VCaP (cell line): Measurements from ENCODE around the gene DTNB.
A peak's percentile ranks its signal among the peaks of the same experiment; 100 is the strongest.

Experiments
- H3K27ac ChIP-seq: fragments of 450-650 bp; 2 replicates; pipeline ENCODE4 v1.5.1; 2017
- CTCF ChIP-seq: fragments of 450-650 bp; conservative IDR thresholded peaks from 2 replicates; pipeline ENCODE4 v1.5.1; 2017; ENCODE audit warnings: mild to moderate bottlenecking, moderate library complexity

Gene DTNB

GRCh38 chr2:25342372-25343186 lies 330.8 kb downstream of the DTNB start:
- H3K27ac ChIP-seq: peak overlapping the region; percentile 89
- TF ChIP-seq CTCF: peak; percentile 92

GRCh38 chr2:25341753-25342371 lies 331.5 kb downstream of the DTNB start, which contains the start of gene DNMT3A:
Gene DNMT3A, minus strand, starts transcription at chr2:25341925. Its CDS starts 27,941 bp downstream, at chr2:25313984.
- TF ChIP-seq CTCF: no peak
- peak within 1 kb of the TSS; percentile 89 for H3K27ac ChIP-seq

GRCh38 chr2:25341011-25341727 lies 332.2 kb downstream of the DTNB start:
- H3K27ac ChIP-seq: peak overlapping the region; percentile 89
- TF ChIP-seq CTCF: no peak

GRCh38 chr2:25340181-25340921 lies 333.0 kb downstream of the DTNB start:
- no peak for TF ChIP-seq CTCF
- H3K27ac ChIP-seq: peak overlapping the region; percentile 89

- H3K27ac ChIP-seq: peak overlapping the region; percentile 89
Observed at GRCh38 chr2:25339791-25340180, 333.6 kb downstream of the DTNB start.

GRCh38 chr2:25339211-25339674 lies 334.1 kb downstream of the DTNB start:
- no peak for TF ChIP-seq CTCF
- no peak overlapping the region for H3K27ac ChIP-seq

More at GRCh38 chr2:25339791-25340180, 333.6 kb downstream of the DTNB start:
- TF ChIP-seq CTCF: no peak
